ENCODE data around the gene SPEM3. TPM values are rescaled to one million over a fixed set of nuclear protein-coding genes. Genes with fewer than 3 reads are reported as not detected.
A peak's percentile ranks its signal among the peaks of the same experiment; 100 is the strongest.

SPEM3 gene
- total RNA-seq, 4 donors from 2014 or later, result not detected

DNA sequence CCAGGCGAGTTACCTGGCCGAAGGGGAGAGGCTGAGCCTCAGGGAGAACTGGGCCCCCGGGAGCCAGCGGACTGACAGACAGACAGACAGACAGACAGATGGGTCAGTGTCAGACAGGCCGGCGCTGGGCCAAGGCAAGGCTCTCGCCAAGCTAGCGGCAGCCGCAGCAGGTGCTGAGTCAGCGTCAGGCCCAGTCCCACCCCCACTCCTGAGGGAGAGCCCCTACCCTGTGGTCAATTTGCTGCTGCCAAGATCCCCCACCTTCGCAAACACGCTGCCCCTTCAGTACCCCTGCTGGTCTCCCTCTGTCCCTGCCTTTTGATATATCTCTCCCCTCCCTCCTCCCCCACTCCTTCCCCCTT is 12.2 kb downstream of the SPEM3 start:
- Histone ChIP-seq H3K27me3 (peaks cover 56% of the 10 kb centered on the region), H3K27ac (no peak overlapping the region), H3K9me3 (no peaks in the 10 kb centered on the region), H3K4me3 (no peak overlapping the region), H3K36me3 (no peaks in the 10 kb centered on the region), H3K4me1 (peaks cover 26 to 56% (median 43%) of the 10 kb centered on the region in 4 donors)
- TF ChIP-seq, protein P1, sequence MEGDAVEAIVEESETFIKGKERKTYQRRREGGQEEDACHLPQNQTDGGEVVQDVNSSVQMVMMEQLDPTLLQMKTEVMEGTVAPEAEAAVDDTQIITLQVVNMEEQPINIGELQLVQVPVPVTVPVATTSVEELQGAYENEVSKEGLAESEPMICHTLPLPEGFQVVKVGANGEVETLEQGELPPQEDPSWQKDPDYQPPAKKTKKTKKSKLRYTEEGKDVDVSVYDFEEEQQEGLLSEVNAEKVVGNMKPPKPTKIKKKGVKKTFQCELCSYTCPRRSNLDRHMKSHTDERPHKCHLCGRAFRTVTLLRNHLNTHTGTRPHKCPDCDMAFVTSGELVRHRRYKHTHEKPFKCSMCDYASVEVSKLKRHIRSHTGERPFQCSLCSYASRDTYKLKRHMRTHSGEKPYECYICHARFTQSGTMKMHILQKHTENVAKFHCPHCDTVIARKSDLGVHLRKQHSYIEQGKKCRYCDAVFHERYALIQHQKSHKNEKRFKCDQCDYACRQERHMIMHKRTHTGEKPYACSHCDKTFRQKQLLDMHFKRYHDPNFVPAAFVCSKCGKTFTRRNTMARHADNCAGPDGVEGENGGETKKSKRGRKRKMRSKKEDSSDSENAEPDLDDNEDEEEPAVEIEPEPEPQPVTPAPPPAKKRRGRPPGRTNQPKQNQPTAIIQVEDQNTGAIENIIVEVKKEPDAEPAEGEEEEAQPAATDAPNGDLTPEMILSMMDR (IDR thresholded peaks at IDR 0.05), result no peak
- no peak for TF ChIP-seq POLR2AphosphoS5 (IDR thresholded peaks at IDR 0.05)
- TF ChIP-seq EP300 (IDR thresholded peaks at IDR 0.05; ENCODE audit: low read depth), result no peak
- TF ChIP-seq POLR2A (IDR thresholded peaks at IDR 0.05), result no peak
- DNase-seq, result peak; percentile 28
- intact Hi-C loops (cut with DNase I; ENCODE audit: low total_unique reads), result no loop called here
- in situ Hi-C loops (cut with MboI; ENCODE audit: low pct_ligation_motif_present in 1 of 4, low pct_unique_long_range_greater_than_20kb in 1 of 4, low sequenced_read_pairs in 3 of 4), result no loop called here
- WGBS, 2 donors (ENCODE audit: low coverage in 1 of 2), result 12% methylated on average over 12 of the region's 12 CpGs; no CpG with 5 or more reads in 1 of the 2 donors

DNA sequence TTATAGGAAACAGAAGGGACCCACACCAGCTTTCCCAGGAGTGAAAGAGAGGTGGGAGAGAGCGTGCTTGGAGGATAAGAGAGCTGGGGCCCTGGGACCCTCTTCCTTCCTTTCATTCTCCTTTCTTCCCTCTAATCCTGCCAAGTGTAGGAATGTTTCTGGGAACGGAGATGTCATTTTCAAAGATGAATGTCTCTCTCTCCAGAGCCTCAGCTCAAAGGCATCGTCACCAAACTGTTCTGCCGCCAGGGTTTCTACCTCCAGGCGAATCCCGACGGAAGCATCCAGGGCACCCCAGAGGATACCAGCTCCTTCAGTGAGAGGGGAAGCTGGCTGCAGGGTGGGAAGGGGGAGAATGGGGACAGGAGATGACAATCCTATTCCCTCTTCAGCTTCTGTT is 12.6 kb downstream of the SPEM3 start:
- intact Hi-C loops (cut with DNase I; ENCODE audit: low total_unique reads), result no loop called here
- no peak overlapping the region for H3K27ac ChIP-seq

DNA sequence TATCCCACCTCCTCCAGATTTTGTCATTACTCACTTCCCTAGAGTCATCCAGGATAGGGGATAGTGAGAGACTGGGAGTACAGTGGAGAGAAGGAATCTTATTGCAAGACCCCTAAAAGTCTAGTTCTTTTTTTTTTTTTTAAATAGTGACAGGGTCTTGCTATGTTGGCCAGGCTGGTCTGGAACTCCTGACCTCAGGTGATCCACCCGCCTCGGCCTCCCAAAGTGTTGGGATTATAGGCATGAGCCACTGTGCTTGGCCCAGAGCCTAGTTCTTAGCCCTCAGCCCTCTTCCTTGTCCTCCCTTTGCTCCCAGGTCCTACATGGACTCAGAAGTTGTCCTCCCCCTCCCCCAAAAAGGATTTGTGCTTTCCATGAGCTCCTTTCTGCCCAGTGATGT is 13.5 kb downstream of the SPEM3 start:
- H3K4me3 ChIP-seq, result no peak overlapping the region
- 73% methylated on average over 2 of the region's 2 CpGs; no CpG with 5 or more reads in 1 of the 2 donors for WGBS, 2 donors (ENCODE audit: low coverage in 1 of 2)
- H3K27me3 ChIP-seq, result peaks cover 68% of the 10 kb centered on the region
- no peak for DNase-seq
- H3K9me3 ChIP-seq, result no peaks in the 10 kb centered on the region
- H3K4me1 ChIP-seq, result peaks cover 17 to 52% (median 34%) of the 10 kb centered on the region in 4 donors
- H3K36me3 ChIP-seq, result no peaks in the 10 kb centered on the region
- in situ Hi-C loops (cut with MboI; ENCODE audit: low pct_ligation_motif_present in 1 of 4, low pct_unique_long_range_greater_than_20kb in 1 of 4, low sequenced_read_pairs in 3 of 4) (no loop called here), intact Hi-C loops (cut with DNase I; ENCODE audit: low total_unique reads) (no loop called here)
- no peak overlapping the region for H3K27ac ChIP-seq
- TF ChIP-seq POLR2AphosphoS5 (IDR thresholded peaks at IDR 0.05), result no peak
- TF ChIP-seq, protein P1 (IDR thresholded peaks at IDR 0.05), result no peak
- TF ChIP-seq POLR2A (IDR thresholded peaks at IDR 0.05), result no peak
- TF ChIP-seq EP300 (IDR thresholded peaks at IDR 0.05; ENCODE audit: low read depth), result no peak

More for the DNA sequence above, 12.6 kb downstream of the SPEM3 start:
- no peaks in the 10 kb centered on the region for H3K9me3 ChIP-seq
- TF ChIP-seq, protein P1 (IDR thresholded peaks at IDR 0.05), result no peak
- TF ChIP-seq POLR2AphosphoS5 (IDR thresholded peaks at IDR 0.05), result no peak
- no peak for TF ChIP-seq EP300 (IDR thresholded peaks at IDR 0.05; ENCODE audit: low read depth)
- no peak for TF ChIP-seq POLR2A (IDR thresholded peaks at IDR 0.05)
- H3K4me3 ChIP-seq, result no peak overlapping the region
- no peak for DNase-seq
- in situ Hi-C loops (cut with MboI; ENCODE audit: low pct_ligation_motif_present in 1 of 4, low pct_unique_long_range_greater_than_20kb in 1 of 4, low sequenced_read_pairs in 3 of 4), result no loop called here
- peaks cover 59% of the 10 kb centered on the region for H3K27me3 ChIP-seq
- WGBS, 2 donors (ENCODE audit: low coverage in 1 of 2), result 71% methylated on average over 7 of the region's 7 CpGs; no CpG with 5 or more reads in 1 of the 2 donors
- no peaks in the 10 kb centered on the region for H3K36me3 ChIP-seq
- H3K4me1 ChIP-seq, result peaks cover 23 to 56% (median 39%) of the 10 kb centered on the region in 4 donors

DNA sequence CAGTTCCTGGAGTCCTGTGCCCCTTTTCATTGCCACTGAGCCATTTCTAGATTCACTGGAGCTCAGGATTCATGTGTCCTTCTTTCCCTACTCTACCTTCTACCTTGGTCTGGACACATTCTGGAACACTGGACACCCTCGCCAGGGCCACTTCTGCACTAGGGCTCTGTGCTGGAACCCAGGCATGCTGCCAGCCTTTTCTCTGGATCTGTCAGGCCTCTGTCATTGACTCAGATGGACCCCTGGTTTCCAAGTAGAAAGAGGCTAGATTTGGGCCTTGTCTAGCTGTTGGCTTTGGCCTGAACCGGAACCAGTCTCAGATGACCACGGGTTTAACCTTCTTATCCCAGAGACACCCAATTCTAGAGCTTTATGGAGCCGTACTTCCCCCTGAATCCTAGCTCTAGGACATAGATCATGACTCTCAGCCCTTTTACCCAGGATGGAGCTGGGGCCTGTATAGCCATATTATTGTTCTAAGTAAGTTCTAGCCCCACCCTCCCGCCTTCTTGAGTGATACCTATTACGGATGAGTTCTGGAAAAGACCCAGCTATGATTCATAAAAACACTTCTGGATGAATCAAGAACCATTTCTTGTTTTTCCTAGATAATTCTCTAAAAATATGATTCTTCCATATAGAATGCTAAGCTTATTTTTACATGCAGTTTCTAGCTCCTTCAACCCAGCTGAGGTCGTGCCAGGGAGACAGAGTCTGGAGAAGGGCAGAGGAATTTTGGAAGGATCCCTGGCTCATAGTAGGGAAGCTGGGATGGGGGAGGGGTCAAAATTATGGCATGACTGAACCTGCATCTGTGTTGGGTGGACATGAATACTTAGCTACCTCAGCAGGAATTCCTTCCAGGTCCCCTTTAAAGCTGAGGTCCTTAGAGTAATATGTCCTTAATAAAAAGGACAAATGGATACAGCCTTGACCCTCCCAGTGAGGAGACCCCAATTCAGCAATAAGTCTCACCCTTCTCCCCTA is 15.1 kb downstream of the SPEM3 start:
- intact Hi-C loops (cut with DNase I; ENCODE audit: low total_unique reads), result no loop called here
- Histone ChIP-seq H3K27ac (no peak overlapping the region), H3K4me3 (no peak overlapping the region), H3K36me3 (no peaks in the 10 kb centered on the region), H3K9me3 (no peaks in the 10 kb centered on the region), H3K27me3 (peaks cover 74% of the 10 kb centered on the region), H3K4me1 (peaks cover 13 to 38% (median 25%) of the 10 kb centered on the region in 4 donors)
- TF ChIP-seq POLR2AphosphoS5 (IDR thresholded peaks at IDR 0.05), result no peak
- TF ChIP-seq EP300 (IDR thresholded peaks at IDR 0.05; ENCODE audit: low read depth), result no peak
- TF ChIP-seq, protein P1 (IDR thresholded peaks at IDR 0.05), result no peak
- no peak for TF ChIP-seq POLR2A (IDR thresholded peaks at IDR 0.05)
- WGBS, 2 donors (ENCODE audit: low coverage in 1 of 2), result 88 to 94% methylated on average over 4 to 7 of the region's 7 CpGs
- in situ Hi-C loops (cut with MboI; ENCODE audit: low pct_ligation_motif_present in 1 of 4, low pct_unique_long_range_greater_than_20kb in 1 of 4, low sequenced_read_pairs in 3 of 4), result no loop called here
- DNase-seq, result no peak
